ENCODE results near the gene HS6ST2. TPM values are rescaled to one million over a fixed set of nuclear protein-coding genes. Genes with fewer than 3 reads are reported as not detected.

The HS6ST2 gene
- polyA plus RNA-seq, 1 of the 3 experiments (the other 2 are of a cell fraction) = 0.05 TPM

DNA sequence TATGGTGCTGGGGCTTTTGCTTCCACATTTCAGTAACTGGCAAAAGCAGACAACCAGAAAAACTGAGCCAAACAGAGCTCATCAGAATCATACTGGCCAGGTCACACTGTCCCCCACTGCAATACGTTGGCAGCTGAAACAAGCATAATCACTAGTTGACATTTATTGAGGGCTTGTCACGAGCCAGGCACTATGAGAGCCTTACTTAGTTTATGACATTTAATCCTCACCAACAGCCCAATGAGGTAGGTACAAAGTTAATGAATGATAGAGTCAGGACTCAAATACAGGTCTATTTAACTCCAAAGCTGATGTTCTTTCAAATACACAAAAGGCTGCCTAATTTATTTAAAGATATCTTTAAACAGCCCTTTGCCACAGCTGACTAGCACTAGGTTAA, 295.6 kb downstream of the HS6ST2 start:
- no peak overlapping the region for H3K4me2 ChIP-seq
- H3F3A ChIP-seq (replicated peaks; ENCODE audit: insufficient read depth) = no peaks in the 10 kb centered on the region
- H2AFZ ChIP-seq (ENCODE audit: low read depth) = no peak overlapping the region
- H3K27me3 ChIP-seq (ENCODE audit: insufficient read depth) = no peaks in the 10 kb centered on the region; the same call in 1 of the 2 replicates
- no peaks in the 10 kb centered on the region for H3K9me2 ChIP-seq
- TF ChIP-seq REST (IDR thresholded peaks at IDR 0.05; ENCODE audit: low read depth, low read length) (no peak), FOSL2 (IDR thresholded peaks at IDR 0.05; ENCODE audit: borderline replicate concordance, low read depth) (no peak), TAF1 (IDR thresholded peaks at IDR 0.05; ENCODE audit: borderline replicate concordance, low read depth, low read length) (no peak), NFIC (IDR thresholded peaks at IDR 0.05; ENCODE audit: borderline replicate concordance) (no peak), MXI1 (IDR thresholded peaks at IDR 0.05; ENCODE audit: low read depth, low read length) (no peak), GABPA (IDR thresholded peaks at IDR 0.05; ENCODE audit: low read depth) (no peak), PBX3 (IDR thresholded peaks at IDR 0.05) (no peak), CTCF (IDR thresholded peaks at IDR 0.05) (no peak)
- DNase-seq = no peak
- CTCF ChIA-PET = interaction anchor here (0.6 kb wide), 1 partner anchor 104 kb away, joined by 3 read pairs; no protein-coding TSS in a partner anchor
- H3K79me2 ChIP-seq (ENCODE audit: insufficient read depth) = no peaks in the 10 kb centered on the region
- no peak overlapping the region for H3K4me3 ChIP-seq (ENCODE audit: low read depth in 2 of 2, low read length in 1 of 2)
- no peak overlapping the region for H3K27ac ChIP-seq (ENCODE audit: low read depth in 2 of 2, low read length in 1 of 2)
- H3K4me1 ChIP-seq (ENCODE audit: control insufficient read depth in 1 of 2, insufficient read depth in 2 of 2, low read depth in 1 of 2, low read length in 1 of 2) = no peaks in the 10 kb centered on the region
- POLR2A ChIA-PET = no interaction called here
- 14% methylated on average over 2 of the region's 2 CpGs for WGBS (ENCODE audit: low lambda C conversion rate)
- no peaks in the 10 kb centered on the region for H3K9me3 ChIP-seq
- no peaks in the 10 kb centered on the region for H3K36me3 ChIP-seq (replicated peaks in 1 of 2; ENCODE audit: control insufficient read depth in 1 of 2, insufficient read depth in 2 of 2, low read length in 1 of 2)
- H3K9ac ChIP-seq = no peak overlapping the region
- no peaks in the 10 kb centered on the region for H4K20me1 ChIP-seq (ENCODE audit: insufficient read depth)

GRCh38 chrX:132657876-132658275, 300.6 kb downstream of the HS6ST2 start:
- no peak for DNase-seq
- CTCF ChIA-PET = no interaction called here

More at GRCh38 chrX:132657876-132658275, 300.6 kb downstream of the HS6ST2 start:
- Histone ChIP-seq H3K9me2 (no peaks in the 10 kb centered on the region), H3K4me2 (no peak overlapping the region), H3K9me3 (no peaks in the 10 kb centered on the region), H3K79me2 (ENCODE audit: insufficient read depth) (no peaks in the 10 kb centered on the region), H3F3A (replicated peaks; ENCODE audit: insufficient read depth) (no peaks in the 10 kb centered on the region), H3K36me3 (replicated peaks in 1 of 2; ENCODE audit: control insufficient read depth in 1 of 2, insufficient read depth in 2 of 2, low read length in 1 of 2) (no peaks in the 10 kb centered on the region), H3K4me3 (ENCODE audit: low read depth in 2 of 2, low read length in 1 of 2) (no peak overlapping the region), H3K27ac (ENCODE audit: low read depth in 2 of 2, low read length in 1 of 2) (no peak overlapping the region), H3K9ac (no peak overlapping the region), H3K27me3 (ENCODE audit: insufficient read depth) (no peaks in the 10 kb centered on the region), H3K4me1 (ENCODE audit: control insufficient read depth in 1 of 2, insufficient read depth in 2 of 2, low read depth in 1 of 2, low read length in 1 of 2) (no peaks in the 10 kb centered on the region), H4K20me1 (ENCODE audit: insufficient read depth) (no peaks in the 10 kb centered on the region), H2AFZ (ENCODE audit: low read depth) (no peak overlapping the region)
- 25% methylated on average over 5 of the region's 5 CpGs for WGBS (ENCODE audit: low lambda C conversion rate)
- POLR2A ChIA-PET = no interaction called here
- no peak for TF ChIP-seq ELF1 (IDR thresholded peaks at IDR 0.05)
- no peak for TF ChIP-seq ZBTB33 (IDR thresholded peaks at IDR 0.05; ENCODE audit: borderline replicate concordance, low read depth)
- no peak for TF ChIP-seq FOXJ3 (CRISPR knock-in tag; IDR thresholded peaks at IDR 0.05)
- TF ChIP-seq GATA2 (CRISPR knock-in tag; IDR thresholded peaks at IDR 0.05) = no peak
- TF ChIP-seq RCOR1 (IDR thresholded peaks at IDR 0.05; ENCODE audit: low read length) = no peak
- no peak for TF ChIP-seq TEAD4 (IDR thresholded peaks at IDR 0.05; ENCODE audit: borderline replicate concordance, insufficient read depth)
- TF ChIP-seq, protein P1, sequence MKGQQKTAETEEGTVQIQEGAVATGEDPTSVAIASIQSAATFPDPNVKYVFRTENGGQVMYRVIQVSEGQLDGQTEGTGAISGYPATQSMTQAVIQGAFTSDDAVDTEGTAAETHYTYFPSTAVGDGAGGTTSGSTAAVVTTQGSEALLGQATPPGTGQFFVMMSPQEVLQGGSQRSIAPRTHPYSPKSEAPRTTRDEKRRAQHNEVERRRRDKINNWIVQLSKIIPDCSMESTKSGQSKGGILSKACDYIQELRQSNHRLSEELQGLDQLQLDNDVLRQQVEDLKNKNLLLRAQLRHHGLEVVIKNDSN (IDR thresholded peaks at IDR 0.05; ENCODE audit: borderline replicate concordance, low read depth) = no peak
- TF ChIP-seq RAD21 (IDR thresholded peaks at IDR 0.05; ENCODE audit: low read length) = no peak
- TF ChIP-seq, protein P2, sequence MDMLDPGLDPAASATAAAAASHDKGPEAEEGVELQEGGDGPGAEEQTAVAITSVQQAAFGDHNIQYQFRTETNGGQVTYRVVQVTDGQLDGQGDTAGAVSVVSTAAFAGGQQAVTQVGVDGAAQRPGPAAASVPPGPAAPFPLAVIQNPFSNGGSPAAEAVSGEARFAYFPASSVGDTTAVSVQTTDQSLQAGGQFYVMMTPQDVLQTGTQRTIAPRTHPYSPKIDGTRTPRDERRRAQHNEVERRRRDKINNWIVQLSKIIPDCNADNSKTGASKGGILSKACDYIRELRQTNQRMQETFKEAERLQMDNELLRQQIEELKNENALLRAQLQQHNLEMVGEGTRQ (IDR thresholded peaks at IDR 0.05; ENCODE audit: borderline replicate concordance, low read depth, low read length) = no peak
- no peak for TF ChIP-seq GABPA (IDR thresholded peaks at IDR 0.05; ENCODE audit: low read depth)
- no peak for TF ChIP-seq RXRA (IDR thresholded peaks at IDR 0.05; ENCODE audit: borderline replicate concordance, low read depth)
- TF ChIP-seq MXI1 (IDR thresholded peaks at IDR 0.05; ENCODE audit: low read depth, low read length) = no peak

All from SK-N-SH (cell line).